ENCODE data around the gene PRKCQ.

DNA sequence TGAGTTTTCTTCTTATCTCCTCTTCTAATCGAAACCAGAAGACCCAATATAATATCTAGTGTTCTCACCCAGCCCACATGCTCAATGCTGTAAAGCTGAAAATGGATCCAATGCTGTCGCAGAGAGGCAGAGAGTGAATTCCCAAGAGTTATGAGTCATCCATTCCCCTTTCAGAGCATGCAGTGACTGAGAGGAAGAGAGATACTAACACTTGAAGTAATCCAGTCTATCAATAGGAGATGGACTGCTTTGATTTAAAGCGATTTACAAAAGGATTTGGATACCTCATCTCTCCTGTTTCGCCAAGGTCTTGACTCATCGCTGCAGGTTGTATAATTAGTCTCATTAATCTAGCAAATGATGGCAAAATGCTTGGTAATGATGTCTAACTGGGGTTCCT is 41.5 kb upstream of the PRKCQ start:
- TF ChIP-seq, protein P1, sequence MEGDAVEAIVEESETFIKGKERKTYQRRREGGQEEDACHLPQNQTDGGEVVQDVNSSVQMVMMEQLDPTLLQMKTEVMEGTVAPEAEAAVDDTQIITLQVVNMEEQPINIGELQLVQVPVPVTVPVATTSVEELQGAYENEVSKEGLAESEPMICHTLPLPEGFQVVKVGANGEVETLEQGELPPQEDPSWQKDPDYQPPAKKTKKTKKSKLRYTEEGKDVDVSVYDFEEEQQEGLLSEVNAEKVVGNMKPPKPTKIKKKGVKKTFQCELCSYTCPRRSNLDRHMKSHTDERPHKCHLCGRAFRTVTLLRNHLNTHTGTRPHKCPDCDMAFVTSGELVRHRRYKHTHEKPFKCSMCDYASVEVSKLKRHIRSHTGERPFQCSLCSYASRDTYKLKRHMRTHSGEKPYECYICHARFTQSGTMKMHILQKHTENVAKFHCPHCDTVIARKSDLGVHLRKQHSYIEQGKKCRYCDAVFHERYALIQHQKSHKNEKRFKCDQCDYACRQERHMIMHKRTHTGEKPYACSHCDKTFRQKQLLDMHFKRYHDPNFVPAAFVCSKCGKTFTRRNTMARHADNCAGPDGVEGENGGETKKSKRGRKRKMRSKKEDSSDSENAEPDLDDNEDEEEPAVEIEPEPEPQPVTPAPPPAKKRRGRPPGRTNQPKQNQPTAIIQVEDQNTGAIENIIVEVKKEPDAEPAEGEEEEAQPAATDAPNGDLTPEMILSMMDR (IDR thresholded peaks at IDR 0.05): no peak
- no peak for TF ChIP-seq POLR2A (IDR thresholded peaks at IDR 0.05)

Data from tibial nerve (tissue), 3 donors.